Skeletal muscle tissue (tissue), 4 donors: ENCODE measurements around the gene GPR153. TPM values are rescaled to one million over a fixed set of nuclear protein-coding genes. Genes with fewer than 3 reads are reported as not detected.
A peak's percentile ranks its signal among the peaks of the same experiment; 100 is the strongest.

ENCODE experiments used
- H3K27ac ChIP-seq: one replicate; pipeline ENCODE4 v1.7.0; 2013; ENCODE audit warnings: mild to moderate bottlenecking, low read depth, low read length, inconsistent platforms
- H3K27me3 ChIP-seq, 3 donors: one replicate each; pipeline ENCODE4 v1.7.0; 2013; ENCODE audit warnings: low read length in 3 of 3; ENCODE audit not compliant: control insufficient read depth in 3 of 3, insufficient read depth in 3 of 3
- H3K36me3 ChIP-seq, 3 donors: one replicate each; pipeline ENCODE4 v1.7.0; 2013; ENCODE audit warnings: low read length in 3 of 3; ENCODE audit not compliant: control insufficient read depth in 3 of 3, insufficient read depth in 3 of 3
- H3K4me1 ChIP-seq, 3 donors: one replicate each; pipeline ENCODE4 v1.7.0; 2013; ENCODE audit warnings: low read length in 3 of 3, mild to moderate bottlenecking in 3 of 3; ENCODE audit not compliant: control insufficient read depth in 3 of 3, insufficient read depth in 3 of 3
- H3K4me3 ChIP-seq, 3 donors: one replicate each; pipeline ENCODE4 v1.7.0; 2013; ENCODE audit warnings: low read length in 3 of 3
- H3K9ac ChIP-seq, 3 donors: one replicate each; pipeline ENCODE4 v1.7.0; 2013; ENCODE audit warnings: low read length in 3 of 3, mild to moderate bottlenecking in 3 of 3, moderate library complexity in 2 of 3, low read depth in 1 of 3
- H3K9me3 ChIP-seq, 3 donors: one replicate each; pipeline ENCODE4 v1.7.0; 2013; ENCODE audit warnings: low read length in 3 of 3; ENCODE audit not compliant: control insufficient read depth in 3 of 3
- total RNA-seq: library from RNA; depleted of rRNA; stranded (reverse); fragments of >200 nt; gene quantifications from one replicate; pipeline ENCODE4 v1.2.3, GENCODE V29; 2014
- donor health status: Osteomylitis.

The GPR153 gene
- total RNA-seq, 1 donor from 2014 or later: 4.7 TPM

DNA sequence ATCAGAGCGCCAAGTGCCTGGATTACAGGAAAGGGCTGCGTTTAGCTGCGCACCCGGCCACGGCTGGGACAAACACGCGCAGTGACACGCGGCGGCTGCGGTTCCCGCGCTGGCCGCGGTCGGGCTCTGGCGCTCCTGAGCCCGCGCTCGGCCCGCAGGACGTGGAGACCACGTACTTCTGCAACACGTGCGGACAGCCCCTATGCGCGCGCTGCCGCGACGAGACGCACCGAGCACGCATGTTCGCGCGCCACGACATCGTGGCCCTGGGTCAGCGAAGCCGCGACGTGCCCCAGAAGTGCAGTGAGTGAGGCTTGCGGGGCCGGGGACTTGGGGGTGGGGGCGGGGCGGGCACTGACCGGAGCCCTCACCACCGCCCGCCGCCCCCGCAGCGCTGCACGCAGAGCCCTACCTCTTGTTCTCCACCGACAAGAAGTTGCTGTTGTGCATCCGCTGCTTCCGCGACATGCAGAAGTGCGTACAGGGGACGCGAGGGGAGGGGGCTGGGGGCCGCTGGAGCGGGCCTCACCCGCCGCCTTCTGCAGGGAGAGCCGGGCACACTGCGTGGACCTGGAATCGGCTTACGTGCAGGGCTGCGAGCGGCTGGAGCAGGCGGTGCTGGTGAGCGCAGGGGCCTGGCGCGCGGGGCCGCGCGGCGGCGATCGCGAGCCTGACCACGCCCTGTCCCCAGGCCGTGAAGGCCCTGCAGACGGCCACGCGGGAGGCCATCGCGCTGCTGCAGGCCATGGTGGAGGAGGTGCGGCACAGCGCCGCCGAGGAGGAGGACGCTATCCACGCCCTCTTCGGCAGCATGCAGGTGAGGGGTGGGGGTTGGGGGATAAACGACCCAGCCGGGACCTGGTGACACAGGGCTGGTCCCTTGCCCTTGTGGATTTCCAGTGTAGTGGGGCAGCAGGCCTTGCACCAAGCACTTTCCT is 51.9 kb downstream of the GPR153 start:
- Histone ChIP-seq H3K4me3 (peak overlapping the region; percentile 33 to 63 (median 38)), H3K9ac (peak overlapping the region in 1 of 3 donors; percentile 64), H3K27me3 (peaks cover 4 to 30% (median 21%) of the 10 kb centered on the region in 3 donors), H3K4me1 (peaks cover 12 to 29% (median 28%) of the 10 kb centered on the region in 3 donors), H3K27ac (no peak overlapping the region), H3K9me3 (no peaks in the 10 kb centered on the region), H3K36me3 (peaks cover 0 to 4% (median 4%) of the 10 kb centered on the region in 3 donors)

DNA sequence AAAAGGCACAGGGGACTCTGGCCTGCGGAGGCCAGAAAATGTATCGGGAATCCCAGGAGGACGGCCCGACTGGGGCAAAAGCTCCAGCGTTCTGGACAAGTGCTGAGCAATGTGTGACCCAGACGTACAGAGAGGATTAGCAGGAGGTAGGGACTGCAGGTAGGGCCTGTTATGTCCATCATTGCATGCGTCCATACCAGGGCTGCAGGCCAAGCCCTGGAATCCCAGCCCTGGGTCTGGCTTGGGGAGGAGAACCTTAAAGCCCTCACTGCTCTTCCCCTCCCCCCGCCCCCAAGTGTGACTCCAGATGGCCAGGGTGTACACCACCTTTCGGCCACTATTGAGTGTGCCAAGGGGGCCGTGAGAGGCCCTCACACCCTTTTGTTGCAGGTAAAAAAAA is 53.0 kb downstream of the GPR153 start:
- Histone ChIP-seq H3K4me1 (peaks cover 12 to 29% (median 28%) of the 10 kb centered on the region in 3 donors), H3K36me3 (peaks cover 0 to 4% (median 3%) of the 10 kb centered on the region in 3 donors), H3K27ac (no peak overlapping the region), H3K9me3 (no peaks in the 10 kb centered on the region), H3K4me3 (no peak overlapping the region), H3K27me3 (peaks cover 4 to 30% (median 21%) of the 10 kb centered on the region in 3 donors), H3K9ac (no peak overlapping the region)

- H3K27me3 ChIP-seq: peaks cover 4 to 30% (median 21%) of the 10 kb centered on the region in 3 donors
- peaks cover 12 to 29% (median 28%) of the 10 kb centered on the region in 3 donors for H3K4me1 ChIP-seq
These were observed 53.6 kb downstream of the GPR153 start for GRCh38 chr1:6207075-6207885.

GRCh38 chr1:6206520-6206855 is 54.4 kb downstream of the GPR153 start:
- H3K36me3 ChIP-seq: no peaks in the 10 kb centered on the region
- H3K4me3 ChIP-seq: peak overlapping the region; percentile 62 to 75 (median 66)
- H3K4me1 ChIP-seq: peaks cover 12 to 29% (median 28%) of the 10 kb centered on the region in 3 donors
- H3K9me3 ChIP-seq: no peaks in the 10 kb centered on the region
- peak overlapping the region; percentile 20 to 83 (median 50) for H3K9ac ChIP-seq
- H3K27me3 ChIP-seq: peaks cover 4 to 30% (median 21%) of the 10 kb centered on the region in 3 donors
- H3K27ac ChIP-seq: no peak overlapping the region

More at GRCh38 chr1:6207075-6207885, 53.6 kb downstream of the GPR153 start:
- H3K27ac ChIP-seq: no peak overlapping the region
- H3K9ac ChIP-seq: no peak overlapping the region
- peaks cover 0 to 2% (median 0%) of the 10 kb centered on the region in 3 donors for H3K36me3 ChIP-seq
- H3K9me3 ChIP-seq: no peaks in the 10 kb centered on the region
- H3K4me3 ChIP-seq: peak overlapping the region in 1 of 3 donors; percentile 6

DNA sequence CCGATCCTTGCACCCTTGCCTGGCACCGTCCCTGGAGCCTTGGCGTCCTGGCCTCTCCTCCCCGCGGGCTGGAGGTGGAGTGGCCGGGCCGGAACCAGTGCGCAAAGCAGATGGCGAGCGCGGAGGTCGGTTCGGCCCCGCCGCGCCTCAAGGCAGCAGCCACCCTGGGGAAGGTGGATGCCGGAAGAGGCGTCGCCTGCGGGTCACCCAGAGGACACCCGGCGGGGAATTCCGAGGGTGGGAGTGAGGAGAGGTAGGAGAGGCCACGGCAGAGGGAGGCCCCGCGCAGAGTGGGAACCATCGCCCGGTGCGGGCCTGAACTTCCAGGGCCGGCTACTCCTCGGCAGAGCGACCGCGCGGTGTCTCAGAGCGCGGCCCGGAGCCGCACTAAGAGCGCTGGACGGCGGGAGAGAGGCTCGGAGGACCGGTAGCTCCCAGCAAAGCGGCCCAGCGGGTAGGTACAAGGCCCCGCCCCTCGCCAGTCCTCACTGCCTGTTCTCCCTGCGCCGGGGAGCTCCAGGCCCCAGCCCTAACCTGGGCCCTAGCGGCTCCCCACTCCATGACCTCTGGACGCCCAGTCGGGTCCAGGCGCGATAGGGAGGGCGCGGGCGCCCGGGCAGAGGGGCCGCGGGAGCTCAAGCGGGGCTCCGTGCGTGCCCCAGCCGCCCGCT is 54.9 kb downstream of the GPR153 start, which contains the start of gene RNF207:
Gene RNF207, plus strand, starts transcription at position 271 of the 671 bp plus-strand sequence. CDS start 417 bp downstream, outside the sequence.
- H3K27me3 ChIP-seq: peaks cover 4 to 30% (median 21%) of the 10 kb centered on the region in 3 donors
- H3K9ac ChIP-seq: peak within 1 kb of the TSS; percentile 20 to 83 (median 50)
- no peaks in the 10 kb centered on the region for H3K36me3 ChIP-seq
- peak within 1 kb of the TSS; percentile 64 for H3K27ac ChIP-seq
- H3K4me1 ChIP-seq: peaks cover 12 to 29% (median 28%) of the 10 kb centered on the region in 3 donors
- H3K9me3 ChIP-seq: no peaks in the 10 kb centered on the region
- peak within 1 kb of the TSS; percentile 62 to 75 (median 66) for H3K4me3 ChIP-seq

GRCh38 chr1:6202256-6202655 is 58.6 kb downstream of the GPR153 start:
- H3K27ac ChIP-seq: no peak overlapping the region
- peaks cover 0 to 5% (median 2%) of the 10 kb centered on the region in 3 donors for H3K36me3 ChIP-seq
- H3K9ac ChIP-seq: no peak overlapping the region
- H3K4me1 ChIP-seq: peaks cover 29 to 43% (median 36%) of the 10 kb centered on the region in 3 donors
- H3K4me3 ChIP-seq: no peak overlapping the region
- H3K27me3 ChIP-seq: peaks cover 4 to 23% (median 15%) of the 10 kb centered on the region in 3 donors
- no peaks in the 10 kb centered on the region for H3K9me3 ChIP-seq

GRCh38 chr1:6200188-6200809 is 60.6 kb downstream of the GPR153 start:
- H3K27ac ChIP-seq: peak overlapping the region; percentile 83
- H3K4me3 ChIP-seq: peak overlapping the region; percentile 81 to 95 (median 83)
- peaks cover 8 to 15% (median 15%) of the 10 kb centered on the region in 3 donors for H3K36me3 ChIP-seq
- peaks cover 24 to 30% (median 25%) of the 10 kb centered on the region in 3 donors for H3K4me1 ChIP-seq
- peak overlapping the region; percentile 79 to 97 (median 87) for H3K9ac ChIP-seq
- H3K27me3 ChIP-seq: peaks cover 0 to 8% (median 0%) of the 10 kb centered on the region in 3 donors
- no peaks in the 10 kb centered on the region for H3K9me3 ChIP-seq

DNA sequence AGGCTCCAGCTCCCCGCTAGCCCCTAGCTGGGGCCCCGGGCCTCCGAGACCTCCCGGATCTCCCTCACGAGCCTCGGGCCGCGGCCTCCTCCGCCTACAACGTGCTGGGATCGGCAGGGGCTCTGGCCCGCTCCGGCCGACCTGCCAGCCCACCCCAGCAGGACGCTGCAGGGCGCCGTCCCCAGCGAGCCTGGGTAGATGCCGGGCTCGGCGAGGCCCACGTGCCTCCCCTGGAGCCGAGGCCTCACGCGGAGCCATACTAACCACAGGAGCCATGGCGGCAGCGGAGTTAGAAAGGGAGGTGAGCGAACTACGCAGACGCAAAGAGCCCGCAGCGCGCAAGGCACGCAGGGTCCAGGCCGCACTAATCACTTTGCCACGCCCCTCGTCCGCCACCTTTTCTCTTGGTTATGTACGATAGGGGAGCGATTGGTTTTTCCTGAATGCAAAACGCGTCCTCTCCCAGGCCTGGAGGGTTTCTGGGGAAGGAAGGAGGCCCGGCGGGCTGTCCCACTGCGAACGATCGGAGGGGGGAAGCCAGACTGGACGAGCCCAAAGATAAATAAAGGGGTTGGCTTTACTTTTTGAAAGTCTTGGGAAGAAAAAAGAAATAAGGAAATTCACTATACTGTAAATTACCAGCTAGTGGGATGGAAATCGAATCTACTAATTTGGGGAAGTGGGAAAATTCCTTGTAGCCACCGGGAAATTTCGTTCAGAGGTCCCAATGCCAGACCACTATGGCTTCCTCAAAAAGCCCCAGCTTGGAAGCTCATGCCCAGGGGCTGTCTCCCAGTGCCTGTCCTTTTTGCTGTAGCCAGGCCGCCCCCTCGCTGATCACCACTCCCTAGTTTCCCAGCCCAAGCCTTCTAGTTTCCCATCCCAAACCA is 61.4 kb downstream of the GPR153 start, which contains the start of gene RPL22:
Gene RPL22, minus strand, starts transcription at position 298 of the 890 bp plus-strand sequence. Its CDS starts 22 bp downstream, at position 276.
- Histone ChIP-seq H3K4me1 (peaks cover 19 to 24% (median 24%) of the 10 kb centered on the region in 3 donors), H3K27me3 (peaks cover 0 to under 1% (median 0%) of the 10 kb centered on the region in 3 donors), H3K27ac (peak within 1 kb of the TSS; percentile 83), H3K4me3 (peak within 1 kb of the TSS; percentile 83 to 96 (median 95)), H3K9ac (peak within 1 kb of the TSS; percentile 91 to 97 (median 97)), H3K36me3 (peaks cover 11 to 16% (median 16%) of the 10 kb centered on the region in 3 donors), H3K9me3 (no peaks in the 10 kb centered on the region)
